ENCODE results near the gene NCK2. TPM values are rescaled to one million over a fixed set of nuclear protein-coding genes. Genes with fewer than 3 reads are reported as not detected.

NCK2 gene
- total RNA-seq, 1 donor from 2014 or later, result 31.0 TPM

GRCh38 chr2:105801961-105802360 lies 57.2 kb downstream of the NCK2 start:
- DNase-seq (ENCODE audit: low spot score), result no peak
- intact Hi-C loops (cut with DNase I), result no loop called here
- no peak for ATAC-seq

DNA sequence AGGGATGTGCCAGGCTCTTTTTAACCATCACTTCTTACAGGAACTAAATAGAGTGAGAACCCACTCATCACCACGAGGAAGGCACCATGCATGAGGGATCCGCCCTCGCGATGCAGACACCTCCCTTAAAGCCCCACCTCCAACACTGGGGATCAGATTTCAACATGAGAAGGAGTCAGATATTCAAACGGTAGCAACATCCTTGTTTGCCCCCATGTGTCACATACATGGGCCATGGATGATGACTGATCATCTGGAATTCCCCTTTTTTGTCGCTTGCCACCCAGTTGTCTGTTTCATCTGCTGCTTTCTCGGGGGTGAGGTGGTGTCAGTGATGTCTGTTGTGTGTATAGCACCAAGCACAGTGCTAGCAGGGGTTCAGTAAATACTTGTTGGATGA lies 57.9 kb downstream of the NCK2 start:
- DNase-seq (ENCODE audit: low spot score), result no peak
- intact Hi-C loops (cut with DNase I), result no loop called here
- no peak for ATAC-seq

- DNase-seq (ENCODE audit: low spot score) (no peak), ATAC-seq (no peak)
- intact Hi-C loops (cut with DNase I), result no loop called here
Observed at GRCh38 chr2:105803337-105803736, 58.6 kb downstream of the NCK2 start.

DNA sequence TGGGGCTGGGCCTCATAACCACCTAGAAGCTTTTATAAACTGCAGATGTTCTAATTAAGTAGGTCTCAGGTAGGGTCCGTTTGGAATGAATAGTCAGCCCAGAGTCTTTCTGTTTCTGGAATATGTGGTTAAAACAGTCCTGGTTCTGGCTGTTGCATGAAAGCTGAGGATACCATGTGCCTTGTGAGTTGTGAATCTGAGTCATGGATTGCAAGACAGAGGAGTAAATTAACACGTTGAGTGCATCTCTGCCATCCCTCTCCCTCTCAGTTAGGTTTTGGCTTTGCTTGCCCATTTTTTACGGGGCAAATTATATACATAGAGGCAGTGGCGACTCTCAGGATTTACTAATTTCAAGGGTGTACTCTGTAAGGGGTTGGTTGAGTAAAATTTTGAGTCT lies 59.1 kb downstream of the NCK2 start:
- ATAC-seq (no peak), DNase-seq (ENCODE audit: low spot score) (no peak)
- intact Hi-C loops (cut with DNase I), result no loop called here

- DNase-seq (ENCODE audit: low spot score) (no peak), ATAC-seq (no peak)
- intact Hi-C loops (cut with DNase I), result no loop called here
Observed at GRCh38 chr2:105804266-105804665, 59.6 kb downstream of the NCK2 start.

- intact Hi-C loops (cut with DNase I), result no loop called here
- no peak for ATAC-seq
- DNase-seq (ENCODE audit: low spot score), result no peak
Observed at GRCh38 chr2:105806996-105807395, 62.3 kb downstream of the NCK2 start.

GRCh38 chr2:105808423-105809096 lies 63.8 kb downstream of the NCK2 start:
- DNase-seq (ENCODE audit: low spot score) (no peak), ATAC-seq (no peak)
- intact Hi-C loops (cut with DNase I), result no loop called here

DNA sequence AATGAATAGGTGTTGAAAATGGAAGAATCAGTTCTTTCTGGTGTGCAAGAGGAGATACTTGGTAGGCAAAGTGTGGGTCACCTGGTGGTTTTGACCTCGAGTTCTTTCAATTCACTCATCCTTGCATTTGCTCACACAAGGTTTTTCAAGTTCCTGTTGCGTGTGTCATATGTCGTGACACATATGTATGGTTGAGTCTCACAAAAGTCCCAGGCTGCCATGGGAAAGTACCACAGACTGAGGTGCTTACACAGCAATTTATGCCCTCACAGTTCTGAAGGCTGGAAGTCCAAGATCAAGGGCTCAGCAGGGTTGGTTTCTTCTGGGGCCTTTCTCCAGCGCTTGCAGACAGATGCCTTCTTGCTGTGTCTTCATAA lies 64.4 kb downstream of the NCK2 start:
- DNase-seq (ENCODE audit: low spot score), result no peak
- intact Hi-C loops (cut with DNase I), result no loop called here
- ATAC-seq, result no peak

GRCh38 chr2:105809723-105810122 lies 65.0 kb downstream of the NCK2 start:
- ATAC-seq (no peak), DNase-seq (ENCODE audit: low spot score) (no peak)
- intact Hi-C loops (cut with DNase I), result no loop called here

DNA sequence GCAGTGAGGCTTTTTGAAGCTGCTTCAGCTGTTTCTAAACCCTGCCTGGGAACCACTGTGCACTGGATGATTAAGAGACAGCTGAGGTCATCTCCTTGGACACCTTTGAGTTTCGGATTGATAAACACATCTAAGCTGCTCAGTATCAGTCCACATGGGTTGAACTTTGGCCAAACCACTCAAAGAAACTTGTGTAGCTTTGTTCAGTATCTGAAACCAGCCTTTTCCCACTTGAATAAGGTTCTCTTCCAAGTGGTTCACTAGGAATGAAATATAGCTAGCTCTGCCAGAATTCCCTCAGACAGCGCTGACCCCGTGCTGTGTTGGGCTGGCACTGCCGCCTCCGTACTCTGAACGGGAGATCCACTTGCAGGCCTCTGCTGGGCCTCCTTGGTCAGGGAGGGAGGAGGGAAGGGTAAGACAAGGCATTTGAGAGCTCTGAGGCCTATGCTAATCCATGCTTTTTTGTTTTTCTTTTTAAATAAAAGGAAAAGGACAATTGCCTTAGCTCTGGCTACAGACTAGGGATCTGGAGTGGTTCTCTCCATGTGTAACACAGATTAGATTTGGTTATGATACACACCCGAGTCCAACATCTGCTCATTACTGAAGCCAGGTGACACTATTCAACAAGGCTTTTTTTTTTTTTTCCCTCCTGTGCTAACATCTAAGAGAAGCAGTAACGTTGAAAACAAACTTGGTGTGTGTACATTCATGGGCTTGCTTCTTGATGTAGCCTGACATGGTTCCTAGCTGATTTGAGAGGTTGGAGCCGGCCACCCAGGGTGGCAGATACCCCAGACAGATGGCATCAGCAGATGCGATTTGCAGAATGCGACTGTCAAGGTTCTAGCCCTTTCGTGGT lies 67.7 kb downstream of the NCK2 start:
- DNase-seq (ENCODE audit: low spot score), result no peak
- intact Hi-C loops (cut with DNase I), result no loop called here
- ATAC-seq, result peak; percentile 94

DNA sequence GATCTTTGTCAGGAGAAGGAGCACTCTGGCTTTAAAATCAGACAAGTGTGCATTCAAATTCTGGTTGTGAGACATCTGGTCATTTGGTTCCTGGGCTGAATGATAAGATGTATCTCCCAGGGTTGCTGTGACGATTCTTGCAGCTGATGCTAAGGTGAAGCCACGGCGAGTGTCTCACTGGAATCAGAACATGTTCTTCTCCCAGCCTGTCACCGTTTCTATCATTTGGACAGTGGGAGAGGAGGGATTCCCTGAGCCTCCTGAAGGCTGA lies 68.3 kb downstream of the NCK2 start:
- no peak for DNase-seq (ENCODE audit: low spot score)
- intact Hi-C loops (cut with DNase I), result no loop called here
- no peak for ATAC-seq

DNA sequence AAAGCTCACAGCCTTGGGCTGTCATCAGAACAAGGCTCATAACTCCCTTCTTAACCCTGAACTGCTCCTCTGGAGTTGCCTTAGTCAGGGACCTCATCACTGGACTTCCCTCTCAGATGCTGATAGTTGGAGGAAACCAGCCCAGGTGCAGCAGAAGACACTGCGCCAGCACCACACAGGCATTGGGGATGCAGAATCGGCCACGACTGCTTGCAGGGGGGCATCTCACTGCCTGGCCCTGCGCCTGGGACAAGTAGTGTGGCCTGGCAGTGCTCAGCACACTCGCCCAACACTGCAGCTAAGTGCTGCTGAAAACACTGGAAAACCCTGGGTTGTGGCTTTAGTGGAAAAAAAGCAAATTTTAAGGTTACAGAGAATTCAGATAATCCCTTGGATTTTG lies 68.7 kb downstream of the NCK2 start:
- no peak for DNase-seq (ENCODE audit: low spot score)
- intact Hi-C loops (cut with DNase I), result no loop called here
- ATAC-seq, result no peak

- no peak for DNase-seq (ENCODE audit: low spot score)
- intact Hi-C loops (cut with DNase I), result no loop called here
- no peak for ATAC-seq
Observed at GRCh38 chr2:105814291-105814940, 69.7 kb downstream of the NCK2 start.

DNA sequence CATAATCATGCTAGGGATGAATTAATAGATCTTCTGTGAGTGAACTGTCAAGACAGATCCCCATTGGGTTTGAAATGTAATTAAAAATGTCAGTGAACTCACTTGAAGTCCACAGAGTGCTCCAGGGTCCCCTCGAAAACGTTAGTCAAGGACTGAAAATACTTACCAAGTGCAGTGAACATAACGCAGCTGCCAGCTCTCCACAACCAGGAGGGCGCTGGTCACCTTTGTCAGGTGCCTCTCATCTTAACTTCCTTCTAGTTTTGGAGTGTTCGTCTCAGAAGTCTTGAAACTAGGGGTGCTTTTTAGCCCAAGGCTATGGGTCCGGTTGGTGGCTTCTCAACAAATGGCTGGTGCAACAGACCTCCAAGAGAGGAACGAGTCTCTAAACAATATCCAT lies 70.7 kb downstream of the NCK2 start:
- DNase-seq (ENCODE audit: low spot score) (no peak), ATAC-seq (no peak)
- intact Hi-C loops (cut with DNase I), result no loop called here

DNA sequence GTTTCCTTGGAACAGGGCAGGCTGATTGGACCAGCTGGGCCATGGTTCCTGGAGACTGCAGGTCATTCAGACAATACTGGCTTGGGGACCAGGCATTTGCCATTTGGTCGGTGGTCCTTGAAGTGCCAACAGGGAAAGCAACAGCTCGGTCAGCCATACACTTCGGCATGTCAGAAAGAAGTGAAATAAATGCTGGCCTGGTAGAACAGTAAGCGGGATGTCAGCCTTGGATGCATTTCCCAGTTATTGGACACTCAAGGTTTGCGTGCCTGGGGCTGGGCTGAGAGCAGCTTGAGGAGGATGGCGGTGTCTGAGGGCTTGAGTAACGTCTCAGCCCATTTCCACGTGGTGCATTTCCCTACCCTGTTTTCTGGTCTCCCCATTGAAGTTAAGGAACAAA lies 75.4 kb downstream of the NCK2 start:
- intact Hi-C loops (cut with DNase I), result no loop called here
- ATAC-seq (no peak), DNase-seq (ENCODE audit: low spot score) (no peak)

DNA sequence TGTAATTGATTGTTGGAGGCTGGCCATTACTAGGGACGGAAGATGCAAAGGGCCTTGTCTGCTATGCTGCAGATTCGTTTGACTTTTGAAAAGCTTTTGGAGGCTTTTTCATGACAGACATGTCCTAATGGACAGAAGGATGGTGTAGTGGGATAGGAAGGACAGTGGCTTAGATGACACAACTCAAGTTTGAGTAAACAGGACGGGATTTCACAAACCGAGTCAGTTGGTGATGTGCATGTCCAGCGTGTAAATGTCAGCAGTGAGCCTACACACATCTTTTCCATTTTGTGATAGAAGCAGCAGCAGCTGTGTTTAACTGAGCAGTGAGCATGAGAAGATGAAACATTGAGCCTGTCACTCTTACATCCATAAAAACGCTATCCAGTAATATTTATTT lies 76.0 kb downstream of the NCK2 start:
- no peak for DNase-seq (ENCODE audit: low spot score)
- no peak for ATAC-seq

GRCh38 chr2:105821428-105822125 lies 76.9 kb downstream of the NCK2 start:
- intact Hi-C loops (cut with DNase I), result no loop called here
- DNase-seq (ENCODE audit: low spot score) (no peak), ATAC-seq (no peak)

More for the DNA sequence above, 76.0 kb downstream of the NCK2 start:
- intact Hi-C loops (cut with DNase I), result no loop called here

DNA sequence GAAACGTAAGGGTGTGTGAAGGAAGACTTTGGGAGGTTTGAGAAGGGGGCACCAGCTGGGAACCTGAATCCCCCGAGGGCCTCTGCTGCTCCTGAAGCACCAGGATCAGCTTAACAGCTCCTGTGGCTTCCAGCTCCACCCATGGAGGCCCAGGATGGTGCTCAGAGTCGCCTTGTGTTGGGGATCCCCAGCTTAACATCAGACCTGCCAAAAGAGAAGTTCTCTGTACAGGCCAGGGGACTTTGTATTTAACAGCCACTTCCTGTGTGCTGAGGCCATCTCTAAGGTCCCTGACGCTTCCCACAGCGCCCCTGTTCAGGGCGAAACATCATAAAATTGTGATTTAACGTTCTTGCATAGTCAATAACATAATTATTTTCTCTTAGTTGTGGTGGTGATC lies 77.5 kb downstream of the NCK2 start:
- ATAC-seq (peak; percentile 21), DNase-seq (ENCODE audit: low spot score) (no peak)
- intact Hi-C loops (cut with DNase I), result no loop called here

- intact Hi-C loops (cut with DNase I), result no loop called here
- DNase-seq (ENCODE audit: low spot score), result no peak
- ATAC-seq, result peak; percentile 32
Observed at GRCh38 chr2:105824446-105824845, 79.7 kb downstream of the NCK2 start.

Data from sciatic nerve (tissue), 2 donors.